Coronary artery (tissue), 2 donors: ENCODE results near the gene SERPINI2.

Experiments
- DNase-seq: peaks from one replicate; pipeline ENCODE4 v3.0.0-alpha.2; 2017; ENCODE audit warnings: low spot score
- H3K27ac ChIP-seq, 2 donors: fragments of 200-600 bp; sonication (generic); one replicate each; pipeline ENCODE4 v1.5.1; 2016 to 2019
- H3K4me3 ChIP-seq: fragments of 200-600 bp; sonication (generic); 2 replicates; pipeline ENCODE4 v1.5.1; 2016; ENCODE audit warnings: mild to moderate bottlenecking, moderate library complexity
- TF ChIP-seq, protein P1 (sequence below): fragments of 200-600 bp; sonication (generic); IDR thresholded peaks from one replicate; pipeline ENCODE4 v1.5.1; 2019; ENCODE audit warnings: antibody characterized with exemption

The SERPINI2 gene, protein sequence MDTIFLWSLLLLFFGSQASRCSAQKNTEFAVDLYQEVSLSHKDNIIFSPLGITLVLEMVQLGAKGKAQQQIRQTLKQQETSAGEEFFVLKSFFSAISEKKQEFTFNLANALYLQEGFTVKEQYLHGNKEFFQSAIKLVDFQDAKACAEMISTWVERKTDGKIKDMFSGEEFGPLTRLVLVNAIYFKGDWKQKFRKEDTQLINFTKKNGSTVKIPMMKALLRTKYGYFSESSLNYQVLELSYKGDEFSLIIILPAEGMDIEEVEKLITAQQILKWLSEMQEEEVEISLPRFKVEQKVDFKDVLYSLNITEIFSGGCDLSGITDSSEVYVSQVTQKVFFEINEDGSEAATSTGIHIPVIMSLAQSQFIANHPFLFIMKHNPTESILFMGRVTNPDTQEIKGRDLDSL

DNA sequence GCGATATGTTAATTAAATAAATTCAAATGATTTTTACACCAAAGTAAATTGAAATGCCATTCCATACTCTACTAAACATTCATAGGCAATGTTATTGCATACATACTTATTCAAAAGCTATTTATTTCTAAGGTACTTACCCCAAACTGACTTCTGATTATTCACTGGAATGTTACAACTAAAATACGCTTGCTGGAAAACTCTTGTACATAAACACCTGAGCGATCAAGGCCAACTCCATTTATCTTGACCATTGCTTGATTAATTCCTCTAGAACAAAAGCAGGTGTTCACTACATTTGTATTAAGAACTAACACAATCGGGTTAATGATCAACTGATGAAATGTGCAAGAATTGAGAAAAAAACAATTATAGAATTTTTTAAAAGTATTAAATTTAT is at the start of gene SERPINI2:
SERPINI2 (minus strand) TSS at position 180 of the 400 bp plus-strand sequence. CDS start 2,208 bp downstream, outside the sequence.
- TF ChIP-seq, protein P1, sequence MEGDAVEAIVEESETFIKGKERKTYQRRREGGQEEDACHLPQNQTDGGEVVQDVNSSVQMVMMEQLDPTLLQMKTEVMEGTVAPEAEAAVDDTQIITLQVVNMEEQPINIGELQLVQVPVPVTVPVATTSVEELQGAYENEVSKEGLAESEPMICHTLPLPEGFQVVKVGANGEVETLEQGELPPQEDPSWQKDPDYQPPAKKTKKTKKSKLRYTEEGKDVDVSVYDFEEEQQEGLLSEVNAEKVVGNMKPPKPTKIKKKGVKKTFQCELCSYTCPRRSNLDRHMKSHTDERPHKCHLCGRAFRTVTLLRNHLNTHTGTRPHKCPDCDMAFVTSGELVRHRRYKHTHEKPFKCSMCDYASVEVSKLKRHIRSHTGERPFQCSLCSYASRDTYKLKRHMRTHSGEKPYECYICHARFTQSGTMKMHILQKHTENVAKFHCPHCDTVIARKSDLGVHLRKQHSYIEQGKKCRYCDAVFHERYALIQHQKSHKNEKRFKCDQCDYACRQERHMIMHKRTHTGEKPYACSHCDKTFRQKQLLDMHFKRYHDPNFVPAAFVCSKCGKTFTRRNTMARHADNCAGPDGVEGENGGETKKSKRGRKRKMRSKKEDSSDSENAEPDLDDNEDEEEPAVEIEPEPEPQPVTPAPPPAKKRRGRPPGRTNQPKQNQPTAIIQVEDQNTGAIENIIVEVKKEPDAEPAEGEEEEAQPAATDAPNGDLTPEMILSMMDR: no peak
- no peak within 1 kb of the TSS for H3K27ac ChIP-seq
- no peak within 1 kb of the TSS for H3K4me3 ChIP-seq
- no peak for DNase-seq

DNA sequence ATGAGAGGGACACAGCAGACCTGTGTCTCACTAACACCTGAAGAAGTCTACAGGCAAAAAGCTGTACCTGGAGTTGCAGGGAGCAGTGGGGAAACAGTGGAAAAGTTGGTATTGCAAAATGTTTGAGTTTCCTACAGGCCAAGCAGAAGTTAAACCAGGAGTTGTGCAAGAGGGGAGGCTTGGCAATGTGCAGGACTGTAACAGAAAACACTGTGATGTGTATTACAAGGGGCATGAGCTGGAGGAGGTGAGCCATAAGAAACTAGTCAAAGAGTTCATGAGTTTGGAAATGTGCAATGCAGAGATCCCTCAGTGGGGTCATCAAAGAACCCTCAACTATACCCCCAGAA is 47.1 kb upstream of the SERPINI2 start:
- TF ChIP-seq, protein P1: no peak
- Histone ChIP-seq H3K4me3 (no peak overlapping the region), H3K27ac (no peak overlapping the region)
- DNase-seq: no peak

DNA sequence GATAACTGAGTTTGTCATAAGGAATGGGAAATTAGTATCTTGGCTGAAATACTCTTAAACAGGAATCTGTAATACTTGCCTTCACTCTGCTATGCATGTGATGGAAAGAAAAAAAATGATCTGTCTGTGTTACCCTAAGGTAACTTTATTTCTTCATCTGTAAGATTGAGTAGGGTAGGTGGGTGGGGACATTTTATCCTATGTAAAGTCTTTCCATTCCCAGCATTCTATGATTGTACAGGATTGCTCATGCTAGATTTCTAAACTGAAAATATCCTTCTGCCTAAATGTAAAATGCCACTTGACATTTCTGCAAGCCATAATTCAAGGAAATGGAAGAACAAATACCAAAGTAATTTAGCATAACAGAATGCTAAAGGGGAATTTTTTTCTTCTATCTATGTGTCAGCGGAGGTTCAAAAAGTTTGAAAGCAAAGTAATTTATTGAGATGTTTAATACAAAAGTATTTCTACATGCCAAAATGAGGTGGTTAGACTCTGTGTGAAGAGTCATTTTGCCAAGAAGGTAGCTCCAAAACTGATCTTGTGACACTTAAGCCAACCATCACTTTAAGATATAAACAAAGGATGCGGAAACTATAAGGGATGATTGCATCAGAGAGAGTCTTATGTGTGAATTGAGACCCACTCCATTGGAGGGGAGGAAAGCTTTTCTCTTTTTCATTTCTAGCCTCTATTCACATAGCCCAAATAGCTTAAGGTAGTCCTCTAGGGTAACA is 46.6 kb upstream of the SERPINI2 start:
- no peak for DNase-seq
- no peak overlapping the region for H3K27ac ChIP-seq
- TF ChIP-seq, protein P1: no peak
- H3K4me3 ChIP-seq: no peak overlapping the region

DNA sequence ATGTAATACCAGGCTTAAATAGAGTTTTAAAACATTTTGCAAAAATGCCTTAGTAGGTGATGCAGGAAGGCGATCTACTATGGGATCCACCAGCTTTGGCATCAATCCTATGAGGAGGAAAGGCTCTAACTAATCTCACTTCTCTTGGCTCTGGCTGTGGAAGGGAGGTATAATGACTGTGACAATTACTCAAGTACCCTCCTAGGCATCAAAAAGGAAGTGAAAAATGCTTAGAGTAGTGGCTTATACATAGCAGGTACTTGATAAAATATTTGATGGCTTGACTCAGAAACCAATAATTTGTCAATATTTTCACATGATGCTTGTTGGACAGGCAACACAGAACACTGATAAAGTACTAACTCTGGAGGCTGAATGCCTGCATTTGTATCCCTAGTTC is 34.1 kb upstream of the SERPINI2 start:
- TF ChIP-seq, protein P1: no peak
- DNase-seq: no peak
- no peak overlapping the region for H3K4me3 ChIP-seq
- no peak overlapping the region for H3K27ac ChIP-seq

DNA sequence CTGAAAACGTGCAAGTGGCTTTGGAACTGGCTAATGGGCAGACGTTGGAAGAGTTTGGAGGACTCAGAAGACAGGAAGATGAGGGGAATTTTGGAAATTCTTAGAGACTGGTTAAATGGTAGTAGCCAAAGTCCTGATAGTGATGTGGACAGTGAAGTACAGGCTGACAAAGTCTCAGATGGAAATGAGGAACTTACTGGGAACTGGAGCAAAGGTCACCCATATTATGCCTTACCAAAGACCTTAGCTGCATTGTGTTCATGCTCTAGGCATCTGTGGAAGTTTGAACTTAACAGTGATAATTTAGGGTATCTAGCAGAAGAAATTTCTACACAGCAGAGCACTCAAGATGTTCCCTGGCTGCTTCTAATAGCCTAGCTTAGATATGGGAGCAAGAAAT is 28.6 kb upstream of the SERPINI2 start:
- TF ChIP-seq, protein P1: no peak
- no peak for DNase-seq
- no peak overlapping the region for H3K4me3 ChIP-seq
- H3K27ac ChIP-seq: no peak overlapping the region

DNA sequence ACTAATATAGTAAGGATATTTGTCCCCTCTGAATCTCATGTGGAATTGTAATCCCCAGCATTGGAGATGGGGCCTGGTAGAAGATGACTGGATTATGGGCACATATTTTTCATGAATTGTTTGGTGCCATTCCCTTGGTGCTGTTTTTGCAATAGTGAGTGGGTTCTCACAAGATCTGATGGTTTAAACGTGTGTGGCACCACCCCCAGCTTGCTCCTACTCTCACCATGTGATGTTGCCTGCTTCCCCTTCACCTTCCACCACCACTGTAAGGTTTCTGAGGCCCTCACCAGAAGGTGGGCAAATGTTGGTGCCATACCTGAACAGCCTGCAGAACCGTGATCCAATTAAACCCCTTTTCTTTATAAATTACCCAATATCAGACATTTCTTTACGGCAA is 28.1 kb upstream of the SERPINI2 start:
- H3K4me3 ChIP-seq: no peak overlapping the region
- TF ChIP-seq, protein P1: no peak
- DNase-seq: no peak
- H3K27ac ChIP-seq: no peak overlapping the region
